Neural cell (in vitro differentiated cells): ENCODE data around the gene TBL1X. TPM values are rescaled to one million over a fixed set of nuclear protein-coding genes. Genes with fewer than 3 reads are reported as not detected.

Experiments
- H2AFZ ChIP-seq: fragments of 200-600, 300-800 bp; sonication (generic), shearing (Covaris generic); 2 replicates; pipeline ENCODE4 v1.6.0; 2014; ENCODE audit warnings: low read depth, mild to moderate bottlenecking, antibody characterized with exemption, low read length, moderate library complexity
- H3F3A ChIP-seq: fragments of 200-600 bp; shearing (Covaris generic); 2 replicates; pipeline ENCODE4 v1.6.1; 2016; ENCODE audit warnings: mild to moderate bottlenecking, moderate library complexity, mixed read lengths, antibody characterized with exemption, low read length; ENCODE audit not compliant: insufficient read depth, poor library complexity, severe bottlenecking
- H3K27ac ChIP-seq: fragments of 200-600, 300-800 bp; sonication (generic), shearing (Covaris generic); 2 replicates; pipeline ENCODE4 v1.5.1; 2014; ENCODE audit warnings: mild to moderate bottlenecking, low read length, moderate library complexity
- H3K27me3 ChIP-seq: fragments of 300-800, 200-600 bp; sonication (generic), shearing (Covaris generic); 2 replicates; pipeline ENCODE4 v1.6.0; 2014; ENCODE audit warnings: mild to moderate bottlenecking, low read depth, low read length, moderate library complexity; ENCODE audit not compliant: insufficient read depth
- H3K36me3 ChIP-seq: fragments of 300-800, 200-600 bp; sonication (generic), shearing (Covaris generic); 2 replicates; pipeline ENCODE4 v1.5.1; 2014; ENCODE audit warnings: mild to moderate bottlenecking, antibody characterized with exemption, low read length, moderate library complexity; ENCODE audit not compliant: insufficient read depth
- H3K4me2 ChIP-seq: fragments of 300-800, 200-600 bp; sonication (generic), shearing (Covaris generic); 2 replicates; pipeline ENCODE4 v1.6.0; 2014; ENCODE audit warnings: mild to moderate bottlenecking, low read length
- H3K4me3 ChIP-seq: fragments of 300-800, 200-600 bp; sonication (generic), shearing (Covaris generic); 2 replicates; pipeline ENCODE4 v1.5.1; 2014; ENCODE audit warnings: mild to moderate bottlenecking, low read length, moderate library complexity
- H3K79me2 ChIP-seq: fragments of 200-600 bp; shearing (Covaris generic); replicated peaks from 2 replicates; pipeline ENCODE4 v1.6.0; 2014; ENCODE audit warnings: mild to moderate bottlenecking, low read length, moderate library complexity; ENCODE audit not compliant: insufficient read depth
- H3K9ac ChIP-seq: fragments of 300-800, 200-600 bp; sonication (generic), shearing (Covaris generic); 2 replicates; pipeline ENCODE4 v1.6.1; 2016; ENCODE audit warnings: mild to moderate bottlenecking, low read length, mixed read lengths
- H3K9me2 ChIP-seq: fragments of 200-600 bp; shearing (Covaris generic); 2 replicates; pipeline ENCODE4 v1.6.1; 2016; ENCODE audit warnings: mild to moderate bottlenecking, low read length, mixed read lengths; ENCODE audit not compliant: insufficient read depth
- H3K9me3 ChIP-seq: fragments of 200-600, 300-800 bp; sonication (generic), shearing (Covaris generic); 2 replicates; pipeline ENCODE4 v1.6.1; 2016; ENCODE audit warnings: mild to moderate bottlenecking, mixed run types, low read length, moderate library complexity, mixed read lengths
- H4K20me1 ChIP-seq: fragments of 200-600 bp; shearing (Covaris generic); 2 replicates; pipeline ENCODE4 v1.6.1; 2016; ENCODE audit warnings: mild to moderate bottlenecking, mixed run types; ENCODE audit not compliant: insufficient read depth
- EP300 ChIP-seq: fragments of 450-650 bp; conservative IDR thresholded peaks from 2 replicates; pipeline ENCODE4 v1.6.1; 2014; ENCODE audit warnings: antibody characterized with exemption, mild to moderate bottlenecking, moderate library complexity; ENCODE audit not compliant: poor library complexity, severe bottlenecking
- EZH2 ChIP-seq: fragments of 200-600, 300-800 bp; shearing (Covaris generic), sonication (generic); IDR thresholded peaks from 2 replicates; pipeline ENCODE4 v1.6.1; 2014; ENCODE audit warnings: antibody characterized with exemption, low read length, borderline replicate concordance, mild to moderate bottlenecking; ENCODE audit not compliant: insufficient read depth, poor library complexity, severe bottlenecking
- MXI1 ChIP-seq: fragments of 450-650 bp; conservative IDR thresholded peaks from 2 replicates; pipeline ENCODE4 v1.6.1; 2014; ENCODE audit warnings: antibody characterized with exemption, mild to moderate bottlenecking; ENCODE audit not compliant: poor library complexity, severe bottlenecking
- POLR2AphosphoS5 ChIP-seq: IDR thresholded peaks from 2 replicates; pipeline ENCODE4 v1.6.1; 2012
- RAD21 ChIP-seq: fragments of 450-650 bp; conservative IDR thresholded peaks from 2 replicates; pipeline ENCODE4 v1.6.1; 2014; ENCODE audit warnings: antibody characterized with exemption, mild to moderate bottlenecking, moderate library complexity
- REST ChIP-seq: IDR thresholded peaks from 2 replicates; pipeline ENCODE4 v1.6.1; 2012; ENCODE audit warnings: borderline replicate concordance
- SMC3 ChIP-seq: fragments of 450-650 bp; conservative IDR thresholded peaks from 2 replicates; pipeline ENCODE4 v1.6.1; 2014; ENCODE audit warnings: antibody characterized with exemption, mild to moderate bottlenecking, moderate library complexity; ENCODE audit not compliant: poor library complexity
- TAF1 ChIP-seq: IDR thresholded peaks from 2 replicates; pipeline ENCODE4 v1.6.1; 2012; ENCODE audit warnings: low read depth
- polyA plus RNA-seq: library from polyadenylated mRNA; depleted of rRNA; stranded (reverse); fragments of >200 nt; gene quantifications from 2 replicates; pipeline ENCODE4 v1.2.3, GENCODE V29; 2014
- TF ChIP-seq, protein P1 (sequence below): fragments of 450-650 bp; IDR thresholded peaks from 2 replicates; pipeline ENCODE4 v1.5.1; 2014; ENCODE audit warnings: antibody characterized with exemption, mild to moderate bottlenecking, moderate library complexity; ENCODE audit not compliant: poor library complexity, severe bottlenecking

The TBL1X gene
- polyA plus RNA-seq, 1 donor from 2014 or later, result 2.2 TPM

DNA sequence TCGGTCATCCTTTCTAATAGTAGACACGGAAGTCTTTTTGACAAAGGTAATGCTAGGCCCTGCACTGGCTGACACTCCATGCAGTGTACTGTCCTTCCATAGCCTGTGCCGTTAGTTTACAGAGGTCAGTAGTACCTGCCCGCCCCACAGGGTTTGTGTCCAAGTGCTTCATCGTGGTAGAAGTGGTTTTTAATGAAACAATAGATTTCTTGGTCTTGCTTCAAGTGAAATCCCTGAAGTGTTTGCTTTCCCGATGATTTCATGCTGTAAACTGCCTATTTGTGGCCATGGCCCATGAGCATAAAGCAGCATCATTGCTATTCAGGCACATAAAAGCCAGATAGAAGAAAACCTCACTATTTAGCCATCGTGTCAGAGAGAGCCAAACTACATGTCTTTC lies 161.5 kb downstream of the TBL1X start:
- Histone ChIP-seq H3K27ac (no peak overlapping the region), H3K27me3 (no peaks in the 10 kb centered on the region), H3F3A (no peaks in the 10 kb centered on the region), H4K20me1 (no peaks in the 10 kb centered on the region), H3K9me2 (no peaks in the 10 kb centered on the region), H3K4me2 (no peak overlapping the region), H3K9me3 (no peaks in the 10 kb centered on the region), H3K4me3 (no peak overlapping the region), H3K36me3 (no peaks in the 10 kb centered on the region), H3K9ac (no peak overlapping the region), H3K79me2 (no peaks in the 10 kb centered on the region), H2AFZ (no peak overlapping the region)
- TF ChIP-seq RAD21 (no peak), SMC3 (no peak), POLR2AphosphoS5 (no peak), TAF1 (no peak), EZH2 (no peak), MXI1 (no peak), REST (no peak)

DNA sequence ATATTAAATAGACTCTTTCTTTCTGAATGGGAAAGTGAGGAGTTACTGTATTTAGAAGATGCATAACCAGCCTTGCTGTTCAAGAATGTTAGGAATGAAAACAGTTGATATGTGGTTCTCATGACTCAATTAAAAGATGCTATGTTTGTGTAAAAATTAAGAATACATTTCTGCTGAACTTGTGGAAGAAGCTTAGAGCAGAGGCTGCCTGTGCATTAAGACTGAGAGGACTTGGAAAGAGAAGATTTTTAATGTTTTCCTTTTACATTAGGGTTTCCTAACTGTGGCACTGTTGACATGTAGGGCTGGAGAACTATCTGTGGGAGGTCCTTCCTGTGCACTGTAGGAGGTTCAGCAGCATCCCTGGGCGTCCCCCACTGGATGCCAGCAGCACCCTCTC lies 163.1 kb downstream of the TBL1X start:
- Histone ChIP-seq H3K4me2 (no peak overlapping the region), H3K27me3 (no peaks in the 10 kb centered on the region)
- no peak for TF ChIP-seq RAD21
- TF ChIP-seq REST, result no peak
- TF ChIP-seq POLR2AphosphoS5, result no peak
- no peak for TF ChIP-seq TAF1
- TF ChIP-seq EP300, result no peak
- no peak for TF ChIP-seq MXI1
- TF ChIP-seq EZH2, result no peak
- TF ChIP-seq, protein P1, sequence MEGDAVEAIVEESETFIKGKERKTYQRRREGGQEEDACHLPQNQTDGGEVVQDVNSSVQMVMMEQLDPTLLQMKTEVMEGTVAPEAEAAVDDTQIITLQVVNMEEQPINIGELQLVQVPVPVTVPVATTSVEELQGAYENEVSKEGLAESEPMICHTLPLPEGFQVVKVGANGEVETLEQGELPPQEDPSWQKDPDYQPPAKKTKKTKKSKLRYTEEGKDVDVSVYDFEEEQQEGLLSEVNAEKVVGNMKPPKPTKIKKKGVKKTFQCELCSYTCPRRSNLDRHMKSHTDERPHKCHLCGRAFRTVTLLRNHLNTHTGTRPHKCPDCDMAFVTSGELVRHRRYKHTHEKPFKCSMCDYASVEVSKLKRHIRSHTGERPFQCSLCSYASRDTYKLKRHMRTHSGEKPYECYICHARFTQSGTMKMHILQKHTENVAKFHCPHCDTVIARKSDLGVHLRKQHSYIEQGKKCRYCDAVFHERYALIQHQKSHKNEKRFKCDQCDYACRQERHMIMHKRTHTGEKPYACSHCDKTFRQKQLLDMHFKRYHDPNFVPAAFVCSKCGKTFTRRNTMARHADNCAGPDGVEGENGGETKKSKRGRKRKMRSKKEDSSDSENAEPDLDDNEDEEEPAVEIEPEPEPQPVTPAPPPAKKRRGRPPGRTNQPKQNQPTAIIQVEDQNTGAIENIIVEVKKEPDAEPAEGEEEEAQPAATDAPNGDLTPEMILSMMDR, result no peak
- no peak for TF ChIP-seq SMC3

More for the DNA sequence above, 163.1 kb downstream of the TBL1X start:
- H4K20me1 ChIP-seq, result no peaks in the 10 kb centered on the region
- H2AFZ ChIP-seq, result no peak overlapping the region
- no peak overlapping the region for H3K4me3 ChIP-seq
- H3K79me2 ChIP-seq, result no peaks in the 10 kb centered on the region
- no peak overlapping the region for H3K27ac ChIP-seq
- H3K36me3 ChIP-seq, result no peaks in the 10 kb centered on the region
- no peaks in the 10 kb centered on the region for H3K9me3 ChIP-seq
- no peak overlapping the region for H3K9ac ChIP-seq
- H3F3A ChIP-seq, result no peaks in the 10 kb centered on the region
- no peaks in the 10 kb centered on the region for H3K9me2 ChIP-seq
